ENCODE measurements around the gene SLIT3. TPM values are rescaled to one million over a fixed set of nuclear protein-coding genes. Genes with fewer than 3 reads are reported as not detected.

Gene SLIT3
- total RNA-seq, 2 experiments from 2014 or later: 0.30 to 0.43 TPM

- CTCF ChIA-PET: no interaction called here
- H3K27ac Mint-ChIP-seq: no peak overlapping the region
- H3K9me3 Mint-ChIP-seq: no peaks in the 10 kb centered on the region
- no peak for DNase-seq
- no peaks in the 10 kb centered on the region for H3K27me3 Mint-ChIP-seq (ENCODE audit: low read depth)
- intact Hi-C loops (cut with micrococcal nuclease): no loop called here
- H3K4me3 Mint-ChIP-seq: no peak overlapping the region
- no peaks in the 10 kb centered on the region for H3K36me3 Mint-ChIP-seq (ENCODE audit: low read depth)
- no peaks in the 10 kb centered on the region for H3K4me1 Mint-ChIP-seq (ENCODE audit: low read depth)
These were observed 588.5 kb downstream of the SLIT3 start for GRCh38 chr5:168712280-168712924.

DNA sequence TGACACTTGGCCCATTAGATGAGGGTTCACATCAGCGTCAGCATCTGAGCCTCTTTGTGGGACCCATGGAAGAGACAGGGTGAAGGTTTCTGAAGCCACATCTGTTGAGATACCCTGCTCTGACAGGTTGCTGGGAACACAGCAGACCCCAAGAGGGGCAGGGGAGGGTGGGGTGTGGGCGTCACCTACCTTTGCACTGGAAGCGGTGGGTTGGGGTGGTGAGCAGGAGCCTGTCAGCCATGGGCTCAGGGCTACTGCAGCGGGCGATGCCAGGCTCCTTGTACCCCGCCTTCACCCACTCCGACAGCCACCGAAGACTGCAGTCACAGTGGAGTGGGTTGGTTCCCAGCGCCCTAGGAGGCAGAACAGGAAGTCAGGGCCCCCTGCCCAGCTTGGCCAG lies 590.2 kb downstream of the SLIT3 start:
- Mint-ChIP-seq H3K4me3 (no peak overlapping the region), H3K27ac (no peak overlapping the region), H3K27me3 (ENCODE audit: low read depth) (no peaks in the 10 kb centered on the region), H3K9me3 (no peaks in the 10 kb centered on the region), H3K4me1 (ENCODE audit: low read depth) (no peaks in the 10 kb centered on the region), H3K36me3 (ENCODE audit: low read depth) (no peaks in the 10 kb centered on the region)
- intact Hi-C loops (cut with micrococcal nuclease): no loop called here
- no peak for DNase-seq
- CTCF ChIA-PET: interaction anchor here (0.6 kb wide), 1 partner anchor 307 kb away, joined by 3 read pairs; no protein-coding TSS in a partner anchor

- Mint-ChIP-seq H3K9me3 (no peaks in the 10 kb centered on the region), H3K4me1 (ENCODE audit: low read depth) (no peaks in the 10 kb centered on the region), H3K36me3 (ENCODE audit: low read depth) (no peaks in the 10 kb centered on the region), H3K27me3 (ENCODE audit: low read depth) (no peaks in the 10 kb centered on the region), H3K27ac (no peak overlapping the region), H3K4me3 (no peak overlapping the region)
- intact Hi-C loops (cut with micrococcal nuclease): loop anchor here (2.0 kb wide), 1 partner anchor 595 kb away; no protein-coding TSS in a partner anchor
- CTCF ChIA-PET: interaction anchor here (0.7 kb wide), 1 partner anchor 86 kb away, joined by 3 read pairs; no protein-coding TSS in a partner anchor
- no peak for DNase-seq
These were observed 592.9 kb downstream of the SLIT3 start for GRCh38 chr5:168707716-168708695.

DNA sequence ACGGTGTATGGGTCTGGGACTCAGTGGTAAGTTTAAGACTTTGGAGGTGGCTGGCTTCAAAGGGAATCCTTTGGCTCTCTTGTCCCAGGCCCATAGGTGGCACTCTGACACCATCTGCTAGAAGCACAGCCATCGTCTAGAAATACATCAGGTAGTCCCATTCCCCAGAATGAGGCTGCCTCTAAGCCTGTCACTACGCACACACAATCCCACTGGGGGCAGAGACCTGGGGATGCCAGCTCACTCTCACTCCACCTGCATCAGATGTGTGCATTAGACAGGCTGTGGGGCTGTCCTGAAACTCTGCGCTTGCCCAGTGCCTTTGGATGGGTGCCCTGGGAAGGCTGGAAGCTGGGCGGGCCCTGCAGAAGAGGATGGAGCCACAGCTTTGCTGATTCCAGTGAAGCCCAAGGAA lies 594.3 kb downstream of the SLIT3 start:
- no peaks in the 10 kb centered on the region for H3K36me3 Mint-ChIP-seq (ENCODE audit: low read depth)
- no peaks in the 10 kb centered on the region for H3K27me3 Mint-ChIP-seq (ENCODE audit: low read depth)
- H3K4me3 Mint-ChIP-seq: no peak overlapping the region
- DNase-seq: peak; percentile 55
- H3K27ac Mint-ChIP-seq: no peak overlapping the region
- intact Hi-C loops (cut with micrococcal nuclease): loop anchor here (2.0 kb wide), 1 partner anchor 596 kb away; no protein-coding TSS in a partner anchor
- no peaks in the 10 kb centered on the region for H3K9me3 Mint-ChIP-seq
- no peaks in the 10 kb centered on the region for H3K4me1 Mint-ChIP-seq (ENCODE audit: low read depth)
- CTCF ChIA-PET: interaction anchor here (1.0 kb wide), 1 partner anchor 418 kb away, joined by 3 read pairs; no protein-coding TSS in a partner anchor

- no peaks in the 10 kb centered on the region for H3K9me3 Mint-ChIP-seq
- H3K4me3 Mint-ChIP-seq: no peak overlapping the region
- H3K27ac Mint-ChIP-seq: no peak overlapping the region
- intact Hi-C loops (cut with micrococcal nuclease): no loop called here
- CTCF ChIA-PET: interaction anchor here (1.4 kb wide), 1 partner anchor 24 kb away, joined by 3 read pairs; no protein-coding TSS in a partner anchor
- H3K36me3 Mint-ChIP-seq (ENCODE audit: low read depth): no peaks in the 10 kb centered on the region
- DNase-seq: no peak
- H3K4me1 Mint-ChIP-seq (ENCODE audit: low read depth): no peaks in the 10 kb centered on the region
- H3K27me3 Mint-ChIP-seq (ENCODE audit: low read depth): no peaks in the 10 kb centered on the region
These were observed 595.6 kb downstream of the SLIT3 start for GRCh38 chr5:168705321-168705720.

DNA sequence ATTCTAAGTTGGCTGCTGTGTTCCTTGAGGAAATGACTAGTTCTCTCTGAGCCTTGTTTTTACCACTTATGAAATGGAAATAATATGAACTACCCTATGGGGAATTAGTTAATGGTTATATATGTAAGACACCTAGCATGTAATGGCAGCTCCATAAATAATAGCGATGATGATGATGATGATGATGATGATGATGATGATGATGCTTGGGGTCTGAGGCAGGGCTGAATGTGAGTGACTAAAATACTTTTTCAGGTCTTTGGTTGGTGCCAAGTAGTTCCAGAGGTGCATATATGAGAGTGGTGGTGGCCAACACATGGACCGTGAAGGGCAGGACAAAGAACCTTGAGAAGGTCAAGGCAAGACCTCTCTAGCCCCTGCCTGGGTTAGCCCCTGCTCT lies 598.4 kb downstream of the SLIT3 start:
- Mint-ChIP-seq H3K4me1 (ENCODE audit: low read depth) (no peaks in the 10 kb centered on the region), H3K36me3 (ENCODE audit: low read depth) (no peaks in the 10 kb centered on the region), H3K27ac (no peak overlapping the region), H3K27me3 (ENCODE audit: low read depth) (no peaks in the 10 kb centered on the region), H3K4me3 (no peak overlapping the region), H3K9me3 (no peaks in the 10 kb centered on the region)
- CTCF ChIA-PET: no interaction called here
- intact Hi-C loops (cut with micrococcal nuclease): no loop called here
- no peak for DNase-seq

DNA sequence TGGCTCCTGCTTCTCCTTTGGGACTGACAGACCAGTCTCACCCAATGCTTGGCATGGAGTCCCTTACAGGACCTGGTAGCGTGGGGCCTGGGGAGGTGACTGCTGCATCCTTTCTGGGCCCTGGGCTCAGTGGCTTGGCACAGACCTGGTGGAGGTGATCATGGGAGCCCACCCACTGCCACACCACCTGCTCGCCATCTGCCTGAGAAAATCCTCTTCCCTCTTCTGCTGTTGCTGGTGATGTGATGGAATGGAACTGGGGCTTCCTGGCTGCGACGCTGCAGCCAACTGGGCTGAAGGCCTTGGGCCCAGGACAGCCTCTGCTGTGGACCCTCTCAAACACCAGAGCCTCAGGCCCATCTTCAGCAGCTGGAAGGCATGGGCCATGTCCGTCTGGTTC lies 599.3 kb downstream of the SLIT3 start:
- CTCF ChIA-PET: interaction anchor here (0.6 kb wide), 1 partner anchor 286 kb away, joined by 3 read pairs; no protein-coding TSS in a partner anchor
- intact Hi-C loops (cut with micrococcal nuclease): no loop called here

DNA sequence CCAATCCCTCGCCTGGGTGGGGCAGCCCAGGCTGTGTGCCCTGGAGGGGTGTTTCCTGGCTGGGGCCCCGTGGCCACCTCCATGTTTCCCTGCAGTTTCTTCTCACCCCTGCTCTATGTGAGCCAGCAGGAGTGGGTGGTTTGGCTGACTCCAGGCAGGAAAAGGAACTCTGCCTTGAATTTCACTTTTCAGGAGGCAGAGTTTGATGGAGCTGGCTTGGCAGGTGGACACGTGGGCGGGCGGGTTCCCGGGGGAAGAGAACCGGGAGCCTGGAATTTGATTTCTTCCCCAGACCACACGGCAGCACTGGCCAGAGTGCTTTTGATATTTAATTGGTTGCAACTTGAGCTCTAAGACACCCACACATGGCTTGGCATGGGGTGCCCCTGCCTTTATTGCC lies 601.9 kb downstream of the SLIT3 start:
- Mint-ChIP-seq H3K4me3 (no peak overlapping the region), H3K36me3 (ENCODE audit: low read depth) (no peaks in the 10 kb centered on the region), H3K9me3 (no peaks in the 10 kb centered on the region), H3K27ac (no peak overlapping the region), H3K4me1 (ENCODE audit: low read depth) (no peaks in the 10 kb centered on the region), H3K27me3 (ENCODE audit: low read depth) (no peaks in the 10 kb centered on the region)
- intact Hi-C loops (cut with micrococcal nuclease): no loop called here
- no peak for DNase-seq
- CTCF ChIA-PET: no interaction called here

More for the DNA sequence above, 599.3 kb downstream of the SLIT3 start:
- no peak overlapping the region for H3K4me3 Mint-ChIP-seq
- no peak overlapping the region for H3K27ac Mint-ChIP-seq
- H3K36me3 Mint-ChIP-seq (ENCODE audit: low read depth): no peaks in the 10 kb centered on the region
- H3K27me3 Mint-ChIP-seq (ENCODE audit: low read depth): no peaks in the 10 kb centered on the region
- no peaks in the 10 kb centered on the region for H3K9me3 Mint-ChIP-seq
- H3K4me1 Mint-ChIP-seq (ENCODE audit: low read depth): no peaks in the 10 kb centered on the region
- no peak for DNase-seq

DNA sequence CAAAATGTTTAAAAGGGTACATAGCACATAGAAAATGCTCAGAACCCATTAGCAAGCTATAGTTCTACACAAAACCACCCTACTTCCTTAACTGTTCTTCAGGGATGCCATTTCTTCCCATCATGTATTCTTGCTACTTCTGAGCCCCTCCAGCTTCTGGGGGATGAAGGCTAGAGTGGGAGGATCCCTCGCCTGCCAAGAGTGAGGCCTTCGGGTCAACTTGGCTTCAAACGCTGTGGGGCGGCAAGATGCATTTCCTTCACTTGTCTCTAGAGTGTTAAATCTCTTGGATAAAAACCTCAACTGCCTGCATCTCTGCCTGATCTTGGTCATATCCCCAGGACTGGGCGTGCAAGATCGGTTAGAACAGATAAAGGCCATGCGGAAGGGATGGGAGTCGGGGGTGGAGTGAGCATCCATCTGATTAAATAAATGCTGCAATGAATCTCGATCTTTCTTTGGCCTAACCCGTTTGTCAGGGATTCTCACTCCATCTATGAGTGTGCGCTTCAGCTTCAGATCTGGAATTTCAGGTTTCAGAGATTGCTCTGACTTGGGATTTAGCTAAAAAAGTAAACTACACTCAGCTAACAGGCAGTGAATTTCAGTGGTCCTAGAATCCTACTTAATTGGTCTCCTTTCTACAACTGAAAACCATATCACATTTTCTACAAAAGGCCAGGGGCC lies 603.8 kb downstream of the SLIT3 start:
- CTCF ChIA-PET: no interaction called here
- H3K4me3 Mint-ChIP-seq: no peak overlapping the region

DNA sequence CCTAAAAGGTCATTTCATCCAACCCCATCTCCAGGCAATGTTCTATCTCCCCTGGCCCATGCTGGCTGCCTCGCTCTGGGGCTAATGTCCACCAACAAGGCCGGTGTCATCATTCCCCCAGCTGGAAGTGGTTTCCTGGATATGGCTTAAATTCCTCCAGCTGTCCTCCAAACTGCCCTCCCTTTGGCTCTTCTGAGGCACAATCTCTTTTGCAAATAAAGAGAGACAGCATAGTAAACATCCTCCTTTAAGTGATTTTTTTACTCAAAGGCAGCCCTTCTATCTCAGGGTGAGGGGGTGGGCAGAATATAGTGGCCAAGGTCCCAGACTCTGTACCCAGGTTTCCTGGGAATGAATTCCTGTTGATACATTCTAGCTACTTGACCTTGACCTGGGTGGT lies 604.3 kb downstream of the SLIT3 start:
- CTCF ChIA-PET: no interaction called here
- Mint-ChIP-seq H3K36me3 (ENCODE audit: low read depth) (no peaks in the 10 kb centered on the region), H3K27me3 (ENCODE audit: low read depth) (no peaks in the 10 kb centered on the region), H3K4me3 (no peak overlapping the region), H3K27ac (no peak overlapping the region), H3K9me3 (no peaks in the 10 kb centered on the region), H3K4me1 (ENCODE audit: low read depth) (no peaks in the 10 kb centered on the region)
- intact Hi-C loops (cut with micrococcal nuclease): no loop called here
- DNase-seq: no peak

More for the DNA sequence above, 603.8 kb downstream of the SLIT3 start:
- H3K27ac Mint-ChIP-seq: no peak overlapping the region
- no peak for DNase-seq
- H3K27me3 Mint-ChIP-seq (ENCODE audit: low read depth): no peaks in the 10 kb centered on the region
- no peaks in the 10 kb centered on the region for H3K36me3 Mint-ChIP-seq (ENCODE audit: low read depth)
- no peaks in the 10 kb centered on the region for H3K4me1 Mint-ChIP-seq (ENCODE audit: low read depth)
- intact Hi-C loops (cut with micrococcal nuclease): no loop called here
- H3K9me3 Mint-ChIP-seq: no peaks in the 10 kb centered on the region

- no peak for DNase-seq
- Mint-ChIP-seq H3K4me1 (ENCODE audit: low read depth) (no peaks in the 10 kb centered on the region), H3K27me3 (ENCODE audit: low read depth) (no peaks in the 10 kb centered on the region), H3K9me3 (no peaks in the 10 kb centered on the region), H3K4me3 (no peak overlapping the region), H3K36me3 (ENCODE audit: low read depth) (no peaks in the 10 kb centered on the region), H3K27ac (no peak overlapping the region)
- CTCF ChIA-PET: interaction anchor here (0.6 kb wide), 1 partner anchor 126 kb away, joined by 3 read pairs; no protein-coding TSS in a partner anchor
- intact Hi-C loops (cut with micrococcal nuclease): no loop called here
These were observed 605.6 kb downstream of the SLIT3 start for GRCh38 chr5:168695301-168695835.

DNA sequence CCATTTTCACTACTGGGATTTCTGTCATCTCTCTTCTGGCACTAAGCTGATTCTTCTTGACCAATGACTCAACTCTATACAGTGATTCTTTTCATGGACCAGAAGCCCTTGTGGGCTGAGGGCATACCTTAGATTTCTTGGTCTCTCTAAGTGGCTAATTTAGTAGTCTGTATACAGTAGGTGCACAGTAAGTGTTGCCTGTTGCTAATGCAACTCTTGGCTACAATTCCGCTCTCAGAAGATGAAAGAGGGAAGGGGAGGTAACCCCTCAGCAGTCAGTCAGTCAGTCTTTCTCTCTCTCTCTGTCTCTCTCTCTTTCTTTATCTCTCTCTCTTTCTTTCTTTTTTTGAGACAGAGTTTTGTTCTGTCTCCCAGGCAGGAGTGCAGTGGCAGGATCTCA lies 606.6 kb downstream of the SLIT3 start:
- Mint-ChIP-seq H3K4me3 (no peak overlapping the region), H3K36me3 (ENCODE audit: low read depth) (no peaks in the 10 kb centered on the region), H3K9me3 (no peaks in the 10 kb centered on the region), H3K27ac (no peak overlapping the region), H3K4me1 (ENCODE audit: low read depth) (no peaks in the 10 kb centered on the region), H3K27me3 (ENCODE audit: low read depth) (no peaks in the 10 kb centered on the region)
- intact Hi-C loops (cut with micrococcal nuclease): no loop called here
- CTCF ChIA-PET: no interaction called here
- DNase-seq: no peak

Data from activated naive CD4-positive, alpha-beta T cell treated with anti-CD3 and anti-CD28 coated beads for 36 hours (primary cell).